Lower leg skin (tissue), 4 donors: ENCODE data around the gene DEFB110. TPM values are rescaled to one million over a fixed set of nuclear protein-coding genes. Genes with fewer than 3 reads are reported as not detected.

ENCODE experiments used
- DNase-seq, 2 donors: peaks; one replicate each; pipeline ENCODE4 v3.0.0-alpha.2; 2019; ENCODE audit warnings: low spot score in 2 of 2
- H3K4me3 ChIP-seq: fragments of 200-600 bp; sonication (generic); 2 replicates; pipeline ENCODE4 v1.5.1; 2017; ENCODE audit warnings: mild to moderate bottlenecking, low read depth; ENCODE audit not compliant: poor library complexity, severe bottlenecking
- POLR2A ChIP-seq, 2 donors: fragments of 450-650 bp; IDR thresholded peaks; one replicate each; pipeline ENCODE4 v1.6.1; 2016 to 2017; ENCODE audit warnings: antibody characterized with exemption in 2 of 2, mild to moderate bottlenecking in 1 of 2, moderate library complexity in 1 of 2
- WGBS, 2 donors: methylation state at CpG; one replicate each; pipeline ENCODE4 v1.1.5; 2018; 5-methylcytosine and 5-hydroxymethylcytosine counted together
- intact Hi-C: fragments of 100-400 bp; cut with DNase I; formaldehyde crosslinking; loops from one replicate; pipeline ENCODE4 v1.15.0; 2023; ENCODE audit warnings: low total_unique reads
- total RNA-seq, 4 donors: library from RNA; depleted of rRNA; stranded (reverse); fragments of >200 nt; gene quantifications; one replicate each; pipeline ENCODE4 v1.1.0, GENCODE V29; 2016
- TF ChIP-seq, protein P1 (sequence below), 3 donors: fragments of 450-650 bp; IDR thresholded peaks; one replicate each; pipeline ENCODE4 v1.5.1; 2016; ENCODE audit warnings: antibody characterized with exemption in 3 of 3, mild to moderate bottlenecking in 3 of 3, moderate library complexity in 2 of 3

DEFB110 gene
- total RNA-seq, 4 donors from 2014 or later, result not detected

DNA sequence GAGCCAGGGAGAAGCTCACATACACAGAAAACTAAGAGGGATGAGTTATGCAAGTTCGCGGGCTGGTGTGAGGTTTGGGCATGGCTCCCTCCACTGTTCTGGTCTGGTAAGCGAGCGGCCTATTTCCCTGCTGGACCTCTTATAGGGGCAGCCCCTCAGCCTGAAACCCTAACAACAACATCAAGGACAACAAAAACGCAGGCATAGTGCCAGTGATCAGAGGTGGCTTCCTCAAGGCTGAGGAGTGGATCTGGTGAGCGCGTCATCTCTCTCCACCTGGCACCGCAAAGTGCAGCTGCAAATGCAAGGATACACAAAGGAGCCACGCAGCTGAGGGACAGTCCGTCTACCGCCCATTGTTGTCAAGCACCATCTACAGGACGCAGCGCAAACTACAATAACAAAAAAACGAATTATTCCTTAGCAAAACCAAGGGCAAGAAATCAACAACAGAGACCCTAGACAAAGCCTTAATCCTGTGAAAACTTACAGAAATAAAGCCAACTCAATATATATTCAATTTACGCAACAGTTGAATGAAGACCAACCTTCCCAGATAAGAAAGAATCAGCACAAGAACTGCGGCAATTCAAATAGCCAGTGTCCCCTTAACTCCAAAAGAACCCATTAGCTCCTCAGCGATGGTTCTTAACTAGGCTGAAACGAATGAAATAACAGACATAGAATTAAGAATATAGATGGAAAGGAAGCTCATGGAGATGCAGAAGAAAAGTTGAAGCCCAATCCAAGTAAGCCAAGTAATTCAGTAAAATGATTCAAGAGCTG lies 9.2 kb upstream of the DEFB110 start:
- no peak overlapping the region for H3K4me3 ChIP-seq
- no peak for TF ChIP-seq POLR2A (IDR thresholded peaks at IDR 0.05)
- TF ChIP-seq, protein P1, sequence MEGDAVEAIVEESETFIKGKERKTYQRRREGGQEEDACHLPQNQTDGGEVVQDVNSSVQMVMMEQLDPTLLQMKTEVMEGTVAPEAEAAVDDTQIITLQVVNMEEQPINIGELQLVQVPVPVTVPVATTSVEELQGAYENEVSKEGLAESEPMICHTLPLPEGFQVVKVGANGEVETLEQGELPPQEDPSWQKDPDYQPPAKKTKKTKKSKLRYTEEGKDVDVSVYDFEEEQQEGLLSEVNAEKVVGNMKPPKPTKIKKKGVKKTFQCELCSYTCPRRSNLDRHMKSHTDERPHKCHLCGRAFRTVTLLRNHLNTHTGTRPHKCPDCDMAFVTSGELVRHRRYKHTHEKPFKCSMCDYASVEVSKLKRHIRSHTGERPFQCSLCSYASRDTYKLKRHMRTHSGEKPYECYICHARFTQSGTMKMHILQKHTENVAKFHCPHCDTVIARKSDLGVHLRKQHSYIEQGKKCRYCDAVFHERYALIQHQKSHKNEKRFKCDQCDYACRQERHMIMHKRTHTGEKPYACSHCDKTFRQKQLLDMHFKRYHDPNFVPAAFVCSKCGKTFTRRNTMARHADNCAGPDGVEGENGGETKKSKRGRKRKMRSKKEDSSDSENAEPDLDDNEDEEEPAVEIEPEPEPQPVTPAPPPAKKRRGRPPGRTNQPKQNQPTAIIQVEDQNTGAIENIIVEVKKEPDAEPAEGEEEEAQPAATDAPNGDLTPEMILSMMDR (IDR thresholded peaks at IDR 0.05), result no peak
- DNase-seq, result no peak
- intact Hi-C loops, result no loop called here
- 49 to 65% methylated on average over 18 of the region's 18 CpGs for WGBS, 2 donors

GRCh38 chr6:50030350-50030749 lies 8.6 kb upstream of the DEFB110 start:
- TF ChIP-seq, protein P1 (IDR thresholded peaks at IDR 0.05), result no peak
- no peak for TF ChIP-seq POLR2A (IDR thresholded peaks at IDR 0.05)
- WGBS, 2 donors, result 85 to 89% methylated on average over 7 to 14 of the region's 14 CpGs
- H3K4me3 ChIP-seq, result no peak overlapping the region
- intact Hi-C loops, result no loop called here
- no peak for DNase-seq

DNA sequence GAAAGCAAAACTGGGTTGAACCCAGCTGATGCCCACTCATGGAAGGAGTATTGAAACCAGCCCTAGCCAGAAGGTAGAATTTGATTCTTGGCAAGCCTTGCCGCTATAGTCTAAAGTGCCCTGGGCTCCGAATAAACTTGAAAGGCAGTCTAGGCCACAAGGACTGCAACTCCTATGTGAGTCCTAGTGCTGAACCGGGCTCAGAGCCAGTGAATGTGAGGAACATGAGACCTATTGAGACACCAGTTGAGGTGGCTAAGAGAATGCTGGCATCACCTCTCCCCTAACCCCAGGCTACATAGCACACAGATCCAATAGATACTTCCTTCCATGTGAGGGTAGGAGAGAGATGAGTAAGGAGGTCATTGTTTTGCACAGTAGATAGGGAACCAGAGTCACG lies 3.5 kb upstream of the DEFB110 start:
- intact Hi-C loops, result no loop called here
- TF ChIP-seq, protein P1 (IDR thresholded peaks at IDR 0.05), result no peak
- no peak for TF ChIP-seq POLR2A (IDR thresholded peaks at IDR 0.05)
- no peak for DNase-seq
- WGBS, 2 donors, result 55 to 64% methylated on average over 4 of the region's 4 CpGs
- no peak overlapping the region for H3K4me3 ChIP-seq

GRCh38 chr6:50007819-50008218 lies 14.0 kb downstream of the DEFB110 start:
- H3K4me3 ChIP-seq, result no peak overlapping the region
- WGBS, 2 donors, result 60 to 76% methylated on average over 3 of the region's 3 CpGs
- DNase-seq, result no peak
- intact Hi-C loops, result no loop called here
- TF ChIP-seq, protein P1 (IDR thresholded peaks at IDR 0.05), result no peak
- no peak for TF ChIP-seq POLR2A (IDR thresholded peaks at IDR 0.05)

DNA sequence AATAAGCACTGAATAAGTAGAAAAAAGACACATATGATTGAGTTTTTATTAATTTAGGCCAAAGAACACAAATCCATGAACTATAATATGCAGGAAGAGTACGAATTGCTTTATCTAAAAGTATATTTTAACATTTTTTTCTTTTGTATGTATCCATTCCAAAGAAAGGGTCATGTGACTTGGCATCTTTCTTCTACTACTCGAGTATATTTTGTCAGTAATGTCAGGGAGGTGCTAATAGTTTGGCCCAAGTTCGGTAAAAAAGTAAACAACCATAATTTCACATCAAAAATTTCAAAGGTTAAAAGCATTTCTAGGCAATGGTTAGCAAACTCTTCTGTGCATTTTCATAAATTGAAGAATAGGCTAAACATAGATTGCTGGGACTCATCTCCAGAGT lies 18.7 kb downstream of the DEFB110 start:
- H3K4me3 ChIP-seq, result no peak overlapping the region
- DNase-seq, result no peak
- intact Hi-C loops, result no loop called here
- 54 to 64% methylated on average over 3 of the region's 3 CpGs for WGBS, 2 donors
- TF ChIP-seq POLR2A (IDR thresholded peaks at IDR 0.05), result no peak
- TF ChIP-seq, protein P1 (IDR thresholded peaks at IDR 0.05), result no peak

DNA sequence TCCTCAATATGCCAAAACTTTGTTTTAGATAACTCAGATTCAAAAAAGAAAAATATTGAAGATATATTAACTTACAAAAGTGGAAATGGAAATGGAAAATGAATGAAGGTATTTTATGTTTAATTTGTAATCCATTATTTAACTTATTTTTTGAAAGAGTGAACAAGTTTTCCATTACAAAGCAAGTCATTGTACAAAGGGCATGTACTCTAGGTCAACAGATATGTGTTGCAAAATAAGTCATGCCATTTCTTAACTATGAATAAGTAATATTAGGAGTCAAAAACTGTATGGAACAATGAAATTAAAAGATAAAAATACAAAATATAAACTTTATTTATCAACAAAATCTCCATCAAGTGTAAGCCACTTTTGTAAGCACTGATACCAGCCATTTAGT lies 26.5 kb downstream of the DEFB110 start:
- no peak for DNase-seq
- intact Hi-C loops, result no loop called here
- no peak for TF ChIP-seq POLR2A (IDR thresholded peaks at IDR 0.05)
- TF ChIP-seq, protein P1 (IDR thresholded peaks at IDR 0.05), result no peak
- H3K4me3 ChIP-seq, result no peak overlapping the region
